Measurements from ENCODE around the gene CPNE4. TPM values are rescaled to one million over a fixed set of nuclear protein-coding genes. Genes with fewer than 3 reads are reported as not detected.

Gene CPNE4
- total RNA-seq, 4 donors from 2014 or later: 0.17 to 0.52 TPM; not detected in 2

DNA sequence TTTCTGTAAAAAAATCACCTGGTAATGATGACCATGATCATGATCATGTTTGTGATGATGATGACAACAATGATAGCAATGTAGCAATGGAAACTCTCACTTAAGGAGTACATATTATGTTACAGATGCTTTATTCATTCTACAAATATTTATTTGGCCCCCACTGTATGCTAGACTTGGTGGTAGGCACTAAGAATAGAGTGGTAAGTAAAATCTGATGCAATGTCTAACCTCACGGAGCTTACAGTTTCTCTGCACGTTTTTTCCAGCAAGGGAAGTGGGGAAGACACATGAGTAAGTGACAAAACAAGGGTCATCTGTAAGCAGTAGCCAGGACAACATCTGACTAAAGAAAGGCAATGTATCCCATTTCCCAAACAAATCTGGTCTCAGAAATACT is 332.7 kb downstream of the CPNE4 start:
- no peak overlapping the region for H3K27ac ChIP-seq (replicated peaks in 1 of 4)
- DNase-seq (ENCODE audit: extremely low spot score): no peak
- no peak overlapping the region for H3K4me3 ChIP-seq
- no peaks in the 10 kb centered on the region for H3K4me1 ChIP-seq
- TF ChIP-seq POLR2AphosphoS5 (IDR thresholded peaks at IDR 0.05) (no peak), EP300 (IDR thresholded peaks at IDR 0.05) (no peak)
- TF ChIP-seq, protein P1, sequence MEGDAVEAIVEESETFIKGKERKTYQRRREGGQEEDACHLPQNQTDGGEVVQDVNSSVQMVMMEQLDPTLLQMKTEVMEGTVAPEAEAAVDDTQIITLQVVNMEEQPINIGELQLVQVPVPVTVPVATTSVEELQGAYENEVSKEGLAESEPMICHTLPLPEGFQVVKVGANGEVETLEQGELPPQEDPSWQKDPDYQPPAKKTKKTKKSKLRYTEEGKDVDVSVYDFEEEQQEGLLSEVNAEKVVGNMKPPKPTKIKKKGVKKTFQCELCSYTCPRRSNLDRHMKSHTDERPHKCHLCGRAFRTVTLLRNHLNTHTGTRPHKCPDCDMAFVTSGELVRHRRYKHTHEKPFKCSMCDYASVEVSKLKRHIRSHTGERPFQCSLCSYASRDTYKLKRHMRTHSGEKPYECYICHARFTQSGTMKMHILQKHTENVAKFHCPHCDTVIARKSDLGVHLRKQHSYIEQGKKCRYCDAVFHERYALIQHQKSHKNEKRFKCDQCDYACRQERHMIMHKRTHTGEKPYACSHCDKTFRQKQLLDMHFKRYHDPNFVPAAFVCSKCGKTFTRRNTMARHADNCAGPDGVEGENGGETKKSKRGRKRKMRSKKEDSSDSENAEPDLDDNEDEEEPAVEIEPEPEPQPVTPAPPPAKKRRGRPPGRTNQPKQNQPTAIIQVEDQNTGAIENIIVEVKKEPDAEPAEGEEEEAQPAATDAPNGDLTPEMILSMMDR (IDR thresholded peaks at IDR 0.05): no peak
- intact Hi-C loops (cut with DNase I): no loop called here
- H3K36me3 ChIP-seq: no peaks in the 10 kb centered on the region
- WGBS: 76% methylated on average over 2 of the region's 2 CpGs
- no peaks in the 10 kb centered on the region for H3K9me3 ChIP-seq
- H3K27me3 ChIP-seq: no peaks in the 10 kb centered on the region

DNA sequence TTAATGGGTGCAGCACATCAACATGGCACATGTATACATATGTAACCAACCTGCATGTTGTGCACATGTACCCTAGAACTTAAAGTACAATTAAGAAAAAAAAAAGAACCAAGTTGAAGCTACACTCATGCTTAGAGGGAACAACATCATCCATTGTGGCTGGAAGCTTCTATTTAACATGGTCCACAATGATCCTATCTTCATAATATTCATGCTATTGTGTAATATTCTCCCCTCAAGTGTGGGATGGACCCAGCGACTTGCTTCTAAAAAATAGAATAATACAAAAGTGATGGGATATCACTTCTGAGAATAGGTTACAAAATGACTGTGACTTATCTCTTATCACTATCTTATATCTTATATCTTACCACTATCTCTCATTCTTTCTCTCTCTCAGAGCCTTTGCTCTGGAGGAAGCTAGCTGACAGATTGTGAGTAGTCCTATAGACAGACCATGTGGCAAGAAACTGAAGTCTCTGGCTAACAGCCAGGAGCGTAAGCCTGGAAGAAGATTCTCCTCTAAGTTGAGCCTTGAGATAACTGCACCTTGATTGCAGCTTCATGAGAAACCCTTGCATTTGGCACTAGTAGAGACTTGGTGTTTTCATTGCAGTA is 333.6 kb downstream of the CPNE4 start:
- intact Hi-C loops (cut with DNase I): no loop called here
- Histone ChIP-seq H3K9me3 (no peaks in the 10 kb centered on the region), H3K27me3 (no peaks in the 10 kb centered on the region), H3K4me1 (no peaks in the 10 kb centered on the region), H3K36me3 (no peaks in the 10 kb centered on the region), H3K4me3 (no peak overlapping the region), H3K27ac (replicated peaks in 1 of 4) (no peak overlapping the region)
- TF ChIP-seq POLR2AphosphoS5 (IDR thresholded peaks at IDR 0.05): no peak
- no peak for TF ChIP-seq POLR2A (IDR thresholded peaks at IDR 0.05; ENCODE audit: low read depth)
- TF ChIP-seq EP300 (IDR thresholded peaks at IDR 0.05): no peak
- TF ChIP-seq, protein P1 (IDR thresholded peaks at IDR 0.05): no peak
- DNase-seq (ENCODE audit: extremely low spot score): no peak
- WGBS: 87% methylated on average over 2 of the region's 2 CpGs

DNA sequence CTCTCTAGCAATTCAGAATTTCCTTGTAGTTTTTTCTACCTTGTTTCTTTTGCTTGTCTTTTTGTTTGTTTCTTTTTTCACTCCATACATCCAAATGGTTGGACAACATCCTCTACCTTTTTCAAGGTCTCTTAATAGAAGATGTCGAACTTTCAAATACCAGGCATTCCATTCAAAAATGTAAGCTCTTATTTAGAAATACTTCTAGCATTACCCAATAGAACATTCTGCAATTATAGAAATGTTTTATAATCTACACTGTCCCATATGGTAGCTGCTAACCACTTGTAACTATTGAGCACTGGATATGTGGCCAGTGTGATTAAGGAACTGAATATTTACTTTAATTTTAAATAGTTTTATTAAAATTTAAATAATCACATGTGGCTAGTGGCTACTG is 335.8 kb downstream of the CPNE4 start:
- Histone ChIP-seq H3K4me3 (no peak overlapping the region), H3K27ac (replicated peaks in 1 of 4) (no peak overlapping the region), H3K27me3 (no peaks in the 10 kb centered on the region), H3K36me3 (no peaks in the 10 kb centered on the region), H3K4me1 (no peaks in the 10 kb centered on the region), H3K9me3 (no peaks in the 10 kb centered on the region)
- intact Hi-C loops (cut with DNase I): no loop called here
- no peak for TF ChIP-seq POLR2AphosphoS5 (IDR thresholded peaks at IDR 0.05)
- DNase-seq (ENCODE audit: extremely low spot score): no peak
- 71% methylated on average over 1 of the region's 1 CpG for WGBS

DNA sequence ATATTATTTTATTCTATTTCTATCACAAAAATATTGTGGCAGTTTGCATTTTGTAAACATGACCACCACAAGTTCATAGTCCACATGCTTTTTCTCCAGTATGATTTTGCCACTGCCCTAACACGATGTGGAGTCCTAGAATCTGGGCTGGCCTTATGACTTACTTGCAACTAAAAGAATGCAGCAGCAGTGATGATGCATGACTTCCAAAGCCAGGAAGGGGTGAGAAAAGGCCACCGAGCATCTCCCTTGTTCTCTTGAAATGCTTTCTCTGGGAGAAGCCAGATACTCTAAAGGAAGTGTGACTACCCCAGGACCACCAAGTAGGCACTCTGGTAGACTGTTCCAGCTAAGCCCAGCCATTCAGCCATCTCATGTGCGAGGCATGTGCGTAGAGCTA is 340.4 kb downstream of the CPNE4 start:
- Histone ChIP-seq H3K27ac (replicated peaks in 1 of 4) (no peak overlapping the region), H3K9me3 (no peaks in the 10 kb centered on the region), H3K4me3 (no peak overlapping the region), H3K27me3 (no peaks in the 10 kb centered on the region), H3K36me3 (no peaks in the 10 kb centered on the region), H3K4me1 (no peaks in the 10 kb centered on the region)
- 89% methylated on average over 4 of the region's 4 CpGs for whole genome bisulfite sequencing
- no peak for TF ChIP-seq POLR2AphosphoS5 (IDR thresholded peaks at IDR 0.05)
- TF ChIP-seq, protein P1 (IDR thresholded peaks at IDR 0.05): no peak
- no peak for TF ChIP-seq EP300 (IDR thresholded peaks at IDR 0.05)
- TF ChIP-seq POLR2A (IDR thresholded peaks at IDR 0.05; ENCODE audit: low read depth): no peak
- no peak for DNase-seq (ENCODE audit: extremely low spot score)
- intact Hi-C loops (cut with DNase I): no loop called here

DNA sequence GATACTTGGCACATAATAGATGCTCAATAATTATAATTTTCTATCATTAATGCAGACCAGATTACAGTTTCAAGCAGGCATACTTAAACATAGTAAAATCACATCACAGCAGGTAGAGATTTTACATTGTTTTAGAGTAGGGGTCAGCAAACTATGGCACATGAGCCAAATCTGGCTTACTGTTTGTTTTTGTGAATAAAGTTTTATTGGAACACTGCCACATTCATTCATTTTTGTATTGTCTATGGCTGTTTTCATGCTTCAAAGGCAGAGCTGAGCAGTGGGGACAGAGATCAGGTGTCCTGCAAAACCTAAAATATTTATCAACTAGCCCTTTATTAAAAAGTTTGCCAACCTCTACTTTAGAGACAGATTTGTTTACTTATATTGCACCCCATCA is 342.5 kb downstream of the CPNE4 start:
- Histone ChIP-seq H3K4me1 (no peaks in the 10 kb centered on the region), H3K27me3 (no peaks in the 10 kb centered on the region), H3K27ac (replicated peaks in 1 of 4) (no peak overlapping the region), H3K36me3 (no peaks in the 10 kb centered on the region), H3K4me3 (no peak overlapping the region), H3K9me3 (no peaks in the 10 kb centered on the region)
- TF ChIP-seq EP300 (IDR thresholded peaks at IDR 0.05) (no peak), POLR2AphosphoS5 (IDR thresholded peaks at IDR 0.05) (no peak), POLR2A (IDR thresholded peaks at IDR 0.05; ENCODE audit: low read depth) (no peak)
- TF ChIP-seq, protein P1 (IDR thresholded peaks at IDR 0.05): no peak
- no peak for DNase-seq (ENCODE audit: extremely low spot score)
- intact Hi-C loops (cut with DNase I): no loop called here
